ENCODE results near the gene CHRNB1. TPM values are rescaled to one million over a fixed set of nuclear protein-coding genes. Genes with fewer than 3 reads are reported as not detected.

The CHRNB1 gene
- total RNA-seq, 2 donors from 2014 or later, result 6.9 to 10.4 TPM

DNA sequence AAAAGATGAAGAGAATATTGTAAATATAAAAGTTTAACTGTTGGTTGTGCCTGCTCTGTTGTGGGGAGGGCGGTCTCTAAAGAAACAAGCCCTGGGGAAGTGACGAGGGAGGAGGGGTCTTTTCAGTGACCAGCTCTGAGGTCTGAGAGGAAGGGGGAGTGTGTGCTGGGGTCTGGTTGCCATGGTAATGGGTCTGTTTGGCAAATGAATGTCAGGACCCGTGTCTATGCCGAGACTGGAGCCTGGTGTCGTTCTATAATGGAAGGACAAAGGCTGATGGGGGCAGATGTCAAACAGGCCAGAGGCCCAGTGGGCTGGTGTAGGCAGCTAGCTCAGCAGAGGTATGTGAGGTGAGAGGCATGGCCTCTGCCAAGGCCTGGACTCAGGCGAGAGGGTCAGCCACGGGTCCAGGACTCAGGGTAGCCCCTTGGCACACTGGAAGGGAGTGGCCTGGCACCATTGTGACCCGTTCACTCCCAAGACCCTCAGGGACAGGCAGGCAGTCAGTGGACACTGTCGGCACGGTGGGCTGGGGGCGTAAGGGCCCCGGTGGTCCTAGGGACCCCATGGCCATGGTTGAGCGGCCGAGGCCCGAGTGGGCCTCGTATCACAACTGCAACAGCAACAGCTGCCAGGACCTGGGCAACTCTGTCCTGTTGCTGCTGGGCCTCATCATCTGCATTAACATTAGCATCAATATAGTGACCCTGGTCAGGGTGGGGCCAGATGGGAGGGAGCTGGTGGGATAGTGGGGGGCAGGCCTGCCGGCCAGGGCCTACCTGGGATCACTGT, 24.8 kb upstream of the CHRNB1 start, which contains the start of gene SPEM1:
Gene SPEM1, plus strand, starts transcription at position 506 of the 792 bp plus-strand sequence. Its CDS starts 61 bp downstream, at position 567.
- WGBS, result 70% methylated on average over 17 of the region's 17 CpGs
- no peak for DNase-seq (ENCODE audit: low spot score)
- no peak within 1 kb of the TSS for H3K4me3 ChIP-seq
- H3K27ac ChIP-seq, result no peak within 1 kb of the TSS
- H3K36me3 ChIP-seq, result no peaks in the 10 kb centered on the region
- H3K4me1 ChIP-seq (replicated peaks), result no peaks in the 10 kb centered on the region
- no peak for TF ChIP-seq CTCF (IDR thresholded peaks at IDR 0.05)
- no peak for TF ChIP-seq POLR2AphosphoS5 (IDR thresholded peaks at IDR 0.05)
- no peak for TF ChIP-seq POLR2A (IDR thresholded peaks at IDR 0.05)
- H3K27me3 ChIP-seq (replicated peaks; ENCODE audit: insufficient read depth), result no peaks in the 10 kb centered on the region
- H3K9me3 ChIP-seq, result no peaks in the 10 kb centered on the region
- intact Hi-C loops (cut with DNase I), result no loop called here

- TF ChIP-seq CTCF (IDR thresholded peaks at IDR 0.05), result no peak
- no peak for TF ChIP-seq POLR2A (IDR thresholded peaks at IDR 0.05)
- no peak for TF ChIP-seq POLR2AphosphoS5 (IDR thresholded peaks at IDR 0.05)
- H3K9me3 ChIP-seq, result no peaks in the 10 kb centered on the region
- intact Hi-C loops (cut with DNase I), result no loop called here
- no peaks in the 10 kb centered on the region for H3K4me1 ChIP-seq (replicated peaks)
- no peak overlapping the region for H3K27ac ChIP-seq
- no peaks in the 10 kb centered on the region for H3K36me3 ChIP-seq
- H3K4me3 ChIP-seq, result no peak overlapping the region
- WGBS, result 94% methylated on average over 16 of the region's 16 CpGs
- no peak for DNase-seq (ENCODE audit: low spot score)
- no peaks in the 10 kb centered on the region for H3K27me3 ChIP-seq (replicated peaks; ENCODE audit: insufficient read depth)
Measured at GRCh38 chr17:7421186-7421585, 23.7 kb upstream of the CHRNB1 start.

- no peak overlapping the region for H3K27ac ChIP-seq
- H3K36me3 ChIP-seq, result no peaks in the 10 kb centered on the region
- no peaks in the 10 kb centered on the region for H3K4me1 ChIP-seq (replicated peaks)
- 50% methylated on average over 4 of the region's 4 CpGs for WGBS
- DNase-seq (ENCODE audit: low spot score), result no peak
- no peaks in the 10 kb centered on the region for H3K9me3 ChIP-seq
- TF ChIP-seq POLR2A (IDR thresholded peaks at IDR 0.05), result no peak
- no peak for TF ChIP-seq CTCF (IDR thresholded peaks at IDR 0.05)
- no peak for TF ChIP-seq POLR2AphosphoS5 (IDR thresholded peaks at IDR 0.05)
- H3K27me3 ChIP-seq (replicated peaks; ENCODE audit: insufficient read depth), result no peaks in the 10 kb centered on the region
- H3K4me3 ChIP-seq, result no peak overlapping the region
- intact Hi-C loops (cut with DNase I), result no loop called here
Measured at GRCh38 chr17:7423679-7424078, 21.2 kb upstream of the CHRNB1 start.

DNA sequence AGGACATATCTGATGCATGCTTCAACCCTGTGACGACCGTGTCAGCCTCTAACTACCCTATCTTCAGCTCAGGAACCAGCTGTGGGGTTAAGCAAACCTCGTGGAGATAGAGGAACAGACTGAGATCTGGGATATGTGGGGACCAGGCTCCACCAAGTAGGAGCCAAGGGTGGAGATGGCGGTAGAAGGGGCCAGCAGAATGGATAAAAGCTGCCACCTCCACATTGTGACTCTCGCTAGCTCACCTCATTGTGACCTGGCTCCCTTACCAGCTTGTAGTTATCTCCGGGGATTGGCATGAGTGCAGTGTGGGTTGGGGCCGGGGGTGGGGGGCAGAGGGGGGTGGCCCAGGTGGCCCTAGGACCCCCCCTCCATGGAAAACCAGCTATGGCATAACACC, 19.5 kb upstream of the CHRNB1 start, which contains the start of gene SPEM2:
Gene SPEM2, plus strand, starts transcription at position 301 of the 400 bp plus-strand sequence. Its CDS starts 73 bp downstream, at position 374.
- Histone ChIP-seq H3K27ac (no peak within 1 kb of the TSS), H3K27me3 (replicated peaks; ENCODE audit: insufficient read depth) (no peaks in the 10 kb centered on the region), H3K9me3 (no peaks in the 10 kb centered on the region), H3K36me3 (no peaks in the 10 kb centered on the region), H3K4me1 (replicated peaks) (no peaks in the 10 kb centered on the region), H3K4me3 (no peak within 1 kb of the TSS)
- TF ChIP-seq POLR2A (IDR thresholded peaks at IDR 0.05), result no peak
- TF ChIP-seq CTCF (IDR thresholded peaks at IDR 0.05), result no peak
- TF ChIP-seq POLR2AphosphoS5 (IDR thresholded peaks at IDR 0.05), result no peak
- DNase-seq (ENCODE audit: low spot score), result no peak
- WGBS, result 84% methylated on average over 7 of the region's 7 CpGs
- intact Hi-C loops (cut with DNase I), result no loop called here

- TF ChIP-seq POLR2A (IDR thresholded peaks at IDR 0.05) (no peak), POLR2AphosphoS5 (IDR thresholded peaks at IDR 0.05) (no peak), CTCF (IDR thresholded peaks at IDR 0.05) (no peak)
Measured at GRCh38 chr17:7425756-7426155, 19.1 kb upstream of the CHRNB1 start.

More at GRCh38 chr17:7425756-7426155, 19.1 kb upstream of the CHRNB1 start:
- Histone ChIP-seq H3K4me1 (replicated peaks) (no peaks in the 10 kb centered on the region), H3K36me3 (no peaks in the 10 kb centered on the region), H3K9me3 (no peaks in the 10 kb centered on the region), H3K4me3 (no peak overlapping the region), H3K27ac (no peak overlapping the region), H3K27me3 (replicated peaks; ENCODE audit: insufficient read depth) (no peaks in the 10 kb centered on the region)
- 92% methylated on average over 8 of the region's 8 CpGs for WGBS
- DNase-seq (ENCODE audit: low spot score), result no peak
- intact Hi-C loops (cut with DNase I), result no loop called here
